ENCODE measurements around the gene VAV2.
A peak's percentile ranks its signal among the peaks of the same experiment; 100 is the strongest.
"Not testable (repeated sequence)": the region's sequence is repeated elsewhere in the genome, so short reads cannot be mapped to it uniquely, and the experiment has no call there.

Gene VAV2

DNA sequence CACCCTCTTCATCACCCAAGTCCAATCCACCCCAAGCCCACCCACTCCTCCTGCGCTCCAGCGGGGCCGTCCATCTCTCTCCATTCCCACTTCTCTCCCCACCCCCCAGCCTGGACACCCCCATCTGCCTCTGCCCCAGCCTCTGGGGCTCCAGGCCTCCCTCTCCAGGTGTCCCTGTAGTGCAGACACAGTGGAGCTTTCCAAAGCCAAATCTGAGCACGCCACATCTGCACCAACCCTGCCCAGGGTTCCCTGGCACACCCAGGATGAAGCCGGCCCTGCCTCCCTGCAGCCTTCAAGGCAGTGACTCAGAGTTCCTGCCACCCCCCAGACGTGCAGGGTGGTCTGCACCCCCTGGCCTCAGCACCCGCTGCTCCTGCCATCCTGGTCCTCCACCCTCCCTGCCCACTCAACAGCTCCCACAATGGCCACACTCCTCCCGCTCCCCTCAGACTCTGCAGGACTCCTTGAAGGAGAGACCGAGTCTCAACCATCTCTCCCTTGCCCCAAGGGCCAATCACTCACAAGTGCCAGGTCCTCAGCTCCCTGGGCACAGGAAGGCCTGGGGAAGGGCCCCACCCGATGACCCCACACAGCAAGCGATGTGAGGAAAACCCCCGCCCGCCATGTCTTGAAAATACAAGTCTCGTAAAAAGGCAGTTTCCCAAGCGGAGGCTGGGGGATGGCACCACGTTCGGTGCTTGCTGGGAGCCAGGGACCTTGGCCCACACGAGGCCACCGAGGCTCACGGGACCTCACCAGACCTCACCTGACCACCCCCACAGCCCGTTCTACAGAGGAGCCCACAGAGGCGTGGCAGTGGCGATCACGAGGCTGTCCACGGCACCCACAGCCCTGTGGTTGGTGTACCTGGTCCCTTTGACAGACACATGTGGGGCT, 22.2 kb downstream of the VAV2 start:
- no peak for DNase-seq (ENCODE audit: low spot score)

DNA sequence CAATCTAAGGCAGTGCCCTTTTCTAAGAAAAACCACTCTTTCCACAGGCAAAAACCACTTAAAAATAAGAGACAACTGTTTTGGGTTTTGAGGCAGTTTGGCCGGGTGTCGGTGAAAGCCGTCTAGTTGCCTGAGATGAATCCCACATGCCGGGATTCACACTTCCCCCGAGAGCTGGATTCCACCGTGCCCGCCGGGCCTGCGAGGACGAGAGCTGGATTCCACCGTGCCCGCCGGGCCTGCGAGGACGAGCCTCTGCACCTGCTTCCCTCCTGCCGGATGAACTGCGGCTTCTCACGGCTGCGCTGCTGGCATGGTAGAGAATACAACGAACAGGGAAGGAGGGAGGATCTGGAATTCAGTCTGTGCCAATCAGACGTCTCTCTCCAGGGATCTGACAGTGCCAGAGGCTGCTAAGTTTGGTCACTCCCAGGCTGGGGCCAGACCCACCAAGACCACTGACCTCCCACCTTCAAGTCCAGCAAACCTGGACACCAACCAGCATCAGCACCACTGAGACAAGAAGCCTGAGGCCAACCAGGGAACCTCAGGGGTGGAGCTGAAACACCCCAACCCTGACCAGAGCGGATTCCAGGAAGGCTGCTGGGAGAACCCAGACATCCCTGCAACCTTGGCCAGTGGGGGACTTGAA, 23.0 kb downstream of the VAV2 start:
- DNase-seq (ENCODE audit: low spot score): no peak

- DNase-seq (ENCODE audit: low spot score): no peak
Measured at GRCh38 chr9:133968428-133968827, 23.7 kb downstream of the VAV2 start.

GRCh38 chr9:133967024-133967741, 24.9 kb downstream of the VAV2 start:
- no peak for DNase-seq (ENCODE audit: low spot score)

DNA sequence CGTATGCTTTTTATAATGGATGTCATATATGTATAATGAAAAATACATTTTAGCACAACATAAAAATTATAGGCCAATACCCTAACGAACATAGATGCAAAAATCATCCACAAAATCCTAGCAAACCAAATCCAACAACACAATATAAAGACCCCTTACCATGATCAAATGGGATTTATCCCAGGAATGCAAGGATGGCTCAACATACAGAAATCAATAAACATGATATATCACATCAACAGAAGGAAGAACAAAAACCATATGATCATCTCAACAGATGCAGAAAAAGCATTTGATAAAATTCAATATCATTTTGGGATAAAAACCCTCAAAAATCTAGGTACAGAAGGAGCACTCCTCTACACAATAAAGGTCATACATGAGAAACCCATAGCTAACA, 27.7 kb downstream of the VAV2 start:
- no peak for DNase-seq (ENCODE audit: low spot score)

DNA sequence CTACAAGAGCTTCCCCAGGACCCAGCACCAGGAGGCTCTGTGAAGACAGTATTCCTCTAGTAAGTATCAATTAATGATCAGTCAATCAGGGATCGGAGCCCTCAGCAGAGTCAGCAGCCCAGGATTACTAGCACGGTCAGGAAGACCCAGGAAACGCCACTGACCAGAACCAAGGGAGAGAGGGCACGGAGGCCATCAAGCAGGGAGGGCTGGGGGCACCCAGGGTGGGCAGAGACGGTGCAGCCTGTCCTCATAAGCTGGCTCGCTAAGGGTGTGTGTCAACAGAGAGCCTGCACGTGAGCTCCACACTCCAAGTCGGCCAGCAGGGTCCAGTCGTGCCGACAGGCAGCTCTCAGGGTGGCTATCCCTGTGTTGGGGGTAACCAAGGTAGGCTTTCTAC, 29.0 kb downstream of the VAV2 start:
- DNase-seq (ENCODE audit: low spot score): no peak

DNA sequence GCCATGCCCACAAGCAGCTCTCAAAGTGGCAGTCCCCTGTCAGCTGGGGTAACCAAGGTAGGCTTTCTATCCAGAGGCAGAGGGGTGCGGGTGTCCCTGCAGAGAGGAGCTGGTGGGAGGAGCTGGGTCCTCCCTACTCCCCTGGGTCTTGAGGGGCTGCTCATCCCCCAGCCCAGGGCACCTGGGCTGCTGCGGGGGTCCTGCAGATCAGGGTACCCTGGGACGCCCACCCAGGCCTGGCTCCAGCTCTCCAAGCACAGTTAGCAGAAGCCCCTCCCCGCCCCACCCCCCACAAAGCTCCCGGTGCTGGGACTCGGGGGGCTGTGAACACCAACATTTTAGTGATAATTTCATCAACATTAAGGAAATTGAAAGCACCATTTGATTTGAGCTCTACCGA, 29.8 kb downstream of the VAV2 start:
- no peak for DNase-seq (ENCODE audit: low spot score)

- no peak for DNase-seq (ENCODE audit: low spot score)
Measured at GRCh38 chr9:133961226-133962165, 30.6 kb downstream of the VAV2 start.

DNA sequence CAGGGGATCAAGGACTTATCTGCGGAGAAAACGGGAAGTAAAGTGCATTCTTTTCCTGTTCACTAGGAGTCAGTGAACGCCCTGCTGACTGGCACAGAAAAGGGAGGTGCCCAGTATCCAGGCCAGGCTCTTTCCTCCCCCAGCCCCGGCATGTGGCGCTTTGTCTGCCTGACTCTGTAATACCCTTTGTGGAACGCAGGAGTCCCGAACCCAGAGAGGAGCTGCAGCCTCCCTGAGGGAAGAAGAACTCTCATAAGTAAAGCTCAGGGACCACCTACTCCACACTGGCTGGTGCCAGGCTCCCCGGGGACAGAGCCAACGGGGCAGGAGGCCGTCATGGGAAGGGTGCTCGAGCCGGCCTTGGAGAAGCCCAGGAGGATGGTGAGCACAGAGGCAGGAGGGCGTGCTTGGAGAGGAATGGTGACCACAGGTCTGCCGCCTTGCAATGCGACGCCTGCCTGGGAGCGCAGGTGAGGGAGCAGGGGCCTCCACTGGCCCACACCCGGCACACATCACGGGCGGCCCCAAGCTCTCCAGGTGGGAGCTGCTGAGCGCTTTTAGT, 31.5 kb downstream of the VAV2 start:
- no peak for DNase-seq (ENCODE audit: low spot score)

DNA sequence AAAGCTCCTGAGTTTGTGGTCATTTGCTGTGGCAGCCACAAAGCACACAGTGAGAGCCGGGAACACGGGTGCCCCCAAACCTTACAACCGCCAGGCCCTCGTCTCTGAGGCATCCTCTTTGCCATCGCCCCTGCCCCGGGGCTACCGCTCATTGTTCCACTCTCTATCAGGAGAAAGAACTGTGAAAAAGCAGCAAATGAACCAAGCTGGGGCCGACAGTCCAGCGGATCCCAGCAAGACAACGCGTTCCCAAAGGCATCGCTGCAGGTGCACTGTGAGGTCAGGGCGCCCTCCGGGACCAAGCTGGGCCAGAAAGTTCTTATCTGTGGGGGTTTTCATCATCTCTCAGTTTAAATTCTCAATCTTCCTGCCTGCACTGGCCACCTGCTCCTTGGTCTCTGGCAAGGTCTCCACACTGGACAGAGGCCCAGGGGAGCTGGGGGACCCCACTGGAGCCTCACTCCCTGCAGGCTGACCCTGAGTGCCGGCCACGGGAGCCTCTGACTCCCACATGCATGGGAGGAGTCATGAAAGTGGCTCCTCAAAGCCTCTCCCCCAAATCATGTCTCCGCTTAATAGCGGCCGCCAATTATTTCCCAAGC, 32.1 kb downstream of the VAV2 start:
- no peak for DNase-seq (ENCODE audit: low spot score)

GRCh38 chr9:133959171-133959570, 33.0 kb downstream of the VAV2 start:
- DNase-seq (ENCODE audit: low spot score): no peak

GRCh38 chr9:133958756-133959155, 33.4 kb downstream of the VAV2 start:
- no peak for DNase-seq (ENCODE audit: low spot score)

DNA sequence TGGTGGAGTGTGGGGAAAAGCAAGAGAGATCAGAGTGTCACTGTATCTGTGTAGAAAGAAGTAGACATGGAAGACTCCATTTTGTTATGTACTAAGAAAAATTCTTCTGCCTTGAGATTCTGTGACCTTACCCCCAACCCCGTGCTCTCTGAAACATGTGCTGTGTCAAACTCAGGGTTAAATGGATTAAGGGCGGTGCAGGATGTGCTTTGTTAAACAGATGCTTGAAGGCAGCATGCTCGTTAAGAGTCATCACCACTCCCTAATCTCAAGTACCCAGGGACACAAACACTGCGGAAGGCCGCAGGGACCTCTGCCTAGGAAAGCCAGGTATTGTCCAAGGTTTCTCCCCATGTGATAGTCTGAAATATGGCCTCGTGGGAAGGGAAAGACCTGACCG, 34.4 kb downstream of the VAV2 start:
- not testable (repeated sequence) for DNase-seq (ENCODE audit: low spot score)

DNA sequence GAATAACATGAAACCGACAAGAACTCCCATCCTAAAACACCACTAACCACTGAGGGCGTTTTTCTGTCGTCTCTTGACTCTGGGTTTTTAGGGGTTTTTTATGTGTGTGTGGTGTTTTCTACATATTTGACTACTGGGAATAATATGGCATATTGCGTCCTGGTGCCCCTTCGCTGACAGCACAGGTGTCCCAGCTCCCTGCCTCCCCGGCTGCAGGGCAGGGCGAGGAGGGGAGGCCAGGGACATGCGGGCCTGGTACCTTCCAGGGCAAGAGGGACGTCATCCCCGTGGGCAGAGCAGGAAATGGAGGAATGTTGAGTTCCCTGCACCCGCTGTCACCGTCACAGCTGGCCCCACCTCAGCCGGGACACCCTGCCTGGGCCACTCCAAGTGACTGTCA, 34.8 kb downstream of the VAV2 start:
- DNase-seq (ENCODE audit: low spot score): no peak

DNA sequence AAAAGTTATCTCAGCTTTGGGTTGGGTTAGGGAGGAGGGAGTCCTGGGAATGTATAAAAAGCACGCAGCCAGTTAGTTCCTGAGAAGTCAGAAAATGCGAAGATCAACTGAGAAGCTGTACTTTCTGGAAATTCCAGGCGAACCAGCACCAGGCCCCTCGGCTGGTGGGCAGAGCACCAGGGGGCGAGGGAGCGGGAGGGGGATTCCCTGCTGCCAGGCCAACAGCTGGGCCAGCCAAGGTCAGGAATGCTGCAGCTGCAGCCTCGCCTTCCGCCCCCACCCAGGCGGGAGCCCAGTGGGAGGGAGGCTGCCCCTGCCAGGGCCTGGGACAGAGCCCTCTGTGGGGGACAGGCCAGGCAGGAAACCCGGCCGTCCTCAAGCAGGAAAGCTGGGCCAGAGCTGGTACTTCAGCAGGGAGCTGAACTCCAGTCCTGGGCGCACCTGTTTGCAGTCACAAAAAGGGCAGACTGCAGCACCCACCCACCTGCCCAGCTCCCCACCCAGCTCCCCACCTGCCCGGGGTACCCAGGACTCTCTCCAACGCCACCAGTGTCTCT, 35.5 kb downstream of the VAV2 start:
- peak; percentile 81 for DNase-seq (ENCODE audit: low spot score)

DNA sequence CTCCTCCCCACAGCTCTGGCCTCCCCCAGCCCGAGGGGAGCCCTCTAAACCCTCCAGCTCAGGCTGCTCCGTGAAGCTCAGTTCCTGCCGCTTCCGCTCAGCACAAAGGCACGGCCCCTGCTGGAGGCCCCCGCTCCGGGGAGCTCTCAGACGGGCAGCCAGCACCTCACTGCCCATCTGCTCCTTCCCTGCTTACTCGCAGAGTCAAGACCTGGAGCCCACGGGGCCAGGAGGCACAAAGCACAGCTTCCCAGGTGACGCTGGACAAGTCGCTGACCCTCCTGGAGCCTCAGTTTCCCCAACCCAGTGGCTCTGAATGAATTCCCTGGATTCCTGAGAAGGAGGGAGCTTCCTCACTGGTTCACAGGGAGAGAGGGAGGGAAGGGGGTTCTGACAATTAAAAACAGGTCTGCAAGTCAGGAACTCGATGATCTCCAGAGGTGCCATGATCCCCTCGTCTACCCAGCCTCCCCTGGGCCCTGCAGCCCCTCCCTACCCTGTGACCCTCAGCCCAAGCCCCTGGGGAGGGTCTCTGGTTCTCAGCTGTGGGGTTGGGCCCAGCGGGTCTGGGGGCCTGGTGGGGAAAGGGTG, 36.2 kb downstream of the VAV2 start:
- DNase-seq (ENCODE audit: low spot score): peak; percentile 41

GRCh38 chr9:133954862-133955529, 37.1 kb downstream of the VAV2 start:
- no peak for DNase-seq (ENCODE audit: low spot score)

GRCh38 chr9:133953976-133954709, 38.0 kb downstream of the VAV2 start:
- DNase-seq (ENCODE audit: low spot score): no peak

DNA sequence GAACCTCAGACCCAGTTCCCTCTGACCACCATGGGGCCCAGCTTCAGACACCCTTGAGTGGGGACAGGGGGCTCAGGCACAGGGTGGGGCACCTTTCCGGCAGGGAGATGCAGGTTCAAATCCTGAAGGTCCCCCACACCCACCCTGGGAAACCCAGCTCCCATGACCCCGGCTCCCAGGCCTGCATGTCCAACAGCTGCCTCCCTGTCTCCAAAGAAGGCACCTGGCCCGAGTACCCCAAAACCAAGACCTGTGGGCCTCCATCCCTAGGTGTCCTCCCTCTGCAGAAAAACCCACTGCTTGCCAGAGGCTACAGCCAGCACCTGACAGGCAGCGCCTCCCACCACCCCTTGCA, 38.5 kb downstream of the VAV2 start:
- DNase-seq (ENCODE audit: low spot score): no peak
